DOHH2 (cell line): Measurements from ENCODE around the gene WDR70.

Source experiments
- H3F3A ChIP-seq: fragments of 200-600 bp; sonication (generic), shearing (Covaris generic); 2 replicates; pipeline ENCODE4 v1.6.0; 2016; ENCODE audit warnings: antibody characterized with exemption, mild to moderate bottlenecking; ENCODE audit not compliant: control insufficient read depth, insufficient read depth
- H3K27ac ChIP-seq: fragments of 200-600 bp; sonication (generic); 2 replicates; pipeline ENCODE4 v1.5.1; 2014; ENCODE audit warnings: low read depth, mild to moderate bottlenecking, low read length, moderate library complexity
- H3K27me3 ChIP-seq: fragments of 200-600 bp; sonication (generic); 2 replicates; pipeline ENCODE4 v1.6.1; 2014; ENCODE audit warnings: mild to moderate bottlenecking, low read length, mixed read lengths; ENCODE audit not compliant: control insufficient read depth
- H3K36me3 ChIP-seq: fragments of 200-600 bp; sonication (generic); 2 replicates; pipeline ENCODE4 v1.6.1; 2014; ENCODE audit warnings: mild to moderate bottlenecking, low read length, moderate library complexity, mixed read lengths; ENCODE audit not compliant: control insufficient read depth
- H3K4me1 ChIP-seq: fragments of 200-600 bp; sonication (generic); 2 replicates; pipeline ENCODE4 v1.6.1; 2014; ENCODE audit warnings: mild to moderate bottlenecking, low read length, mixed read lengths; ENCODE audit not compliant: control insufficient read depth
- H3K4me2 ChIP-seq: fragments of 200-600 bp; sonication (generic); 2 replicates; pipeline ENCODE4 v1.6.0; 2014; ENCODE audit warnings: mild to moderate bottlenecking, low read length, moderate library complexity
- H3K4me3 ChIP-seq: fragments of 200-600 bp; sonication (generic); 2 replicates; pipeline ENCODE4 v1.5.1; 2014; ENCODE audit warnings: mild to moderate bottlenecking, low read length, mixed read lengths
- H3K79me2 ChIP-seq: fragments of 200-600 bp; sonication (generic); 2 replicates; pipeline ENCODE4 v1.6.1; 2014; ENCODE audit warnings: mild to moderate bottlenecking, low read length, mixed read lengths; ENCODE audit not compliant: control insufficient read depth
- H3K9me2 ChIP-seq: fragments of 200-600 bp; sonication (generic); replicated peaks from 2 replicates; pipeline ENCODE4 v1.6.1; 2014; ENCODE audit warnings: mild to moderate bottlenecking, low read length, mixed read lengths; ENCODE audit not compliant: control insufficient read depth
- H3K9me3 ChIP-seq: fragments of 200-600 bp; sonication (generic); 2 replicates; pipeline ENCODE4 v1.6.1; 2014; ENCODE audit warnings: antibody characterized with exemption, low read length, mixed read lengths; ENCODE audit not compliant: control insufficient read depth, insufficient read depth
- H4K20me1 ChIP-seq: fragments of 200-600 bp; sonication (generic); 2 replicates; pipeline ENCODE4 v1.6.0; 2014; ENCODE audit warnings: low read depth, mild to moderate bottlenecking, antibody characterized with exemption, low read length, moderate library complexity; ENCODE audit not compliant: control insufficient read depth, insufficient read depth
- EZH2phosphoT487 ChIP-seq: fragments of 200-600 bp; sonication (generic); IDR thresholded peaks from 2 replicates; pipeline ENCODE4 v1.6.1; 2017; ENCODE audit warnings: borderline replicate concordance, mild to moderate bottlenecking, antibody characterized with exemption, low read length, moderate library complexity, mixed read lengths
- TF ChIP-seq, protein P1 (sequence below): fragments of 200-600 bp; sonication (generic); IDR thresholded peaks from one replicate; pipeline ENCODE4 v1.5.1; 2014; ENCODE audit warnings: antibody characterized with exemption, mild to moderate bottlenecking, low read depth, low read length; ENCODE audit not compliant: poor library complexity, severe bottlenecking

The WDR70 gene

DNA sequence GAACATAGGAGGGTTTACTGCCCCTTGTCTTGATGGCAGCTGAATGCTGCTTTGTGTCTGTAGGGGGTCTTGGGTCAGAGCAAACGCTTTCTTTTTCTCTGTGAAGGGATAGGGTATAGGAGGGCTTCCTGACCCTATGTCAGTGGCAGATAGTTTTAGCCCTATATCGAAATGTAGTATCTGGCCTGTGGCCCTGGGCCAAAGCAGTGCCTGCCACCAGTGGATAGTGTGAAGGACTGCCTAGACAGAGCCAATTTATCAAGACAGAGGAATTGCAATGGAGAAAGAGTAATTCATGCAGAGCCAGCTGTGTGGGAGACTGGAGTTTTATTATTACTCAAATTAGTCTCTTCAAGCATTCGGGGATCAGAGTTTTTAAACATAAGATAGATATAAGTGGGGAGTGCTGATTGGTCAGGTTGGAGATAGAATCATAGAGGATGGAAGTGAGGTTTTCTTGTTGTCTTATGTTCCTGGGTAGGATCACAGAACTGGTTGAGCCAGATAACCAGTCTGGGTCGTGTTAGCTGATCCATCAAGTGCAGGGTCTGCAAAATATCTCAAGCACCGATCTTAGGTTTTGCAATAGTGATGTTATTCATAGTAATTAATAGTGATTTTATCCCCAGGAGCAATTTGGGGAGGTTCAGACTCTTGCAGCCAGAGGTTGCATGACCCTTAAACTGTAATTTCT, 282.3 kb downstream of the WDR70 start:
- Histone ChIP-seq H4K20me1 (no peaks in the 10 kb centered on the region), H3F3A (no peaks in the 10 kb centered on the region), H3K27ac (no peak overlapping the region), H3K36me3 (no peaks in the 10 kb centered on the region), H3K9me3 (no peaks in the 10 kb centered on the region), H3K79me2 (no peaks in the 10 kb centered on the region), H3K4me3 (no peak overlapping the region), H3K4me2 (no peak overlapping the region), H3K4me1 (no peaks in the 10 kb centered on the region), H3K9me2 (no peaks in the 10 kb centered on the region), H3K27me3 (no peaks in the 10 kb centered on the region)
- TF ChIP-seq EZH2phosphoT487, result no peak
- TF ChIP-seq, protein P1, sequence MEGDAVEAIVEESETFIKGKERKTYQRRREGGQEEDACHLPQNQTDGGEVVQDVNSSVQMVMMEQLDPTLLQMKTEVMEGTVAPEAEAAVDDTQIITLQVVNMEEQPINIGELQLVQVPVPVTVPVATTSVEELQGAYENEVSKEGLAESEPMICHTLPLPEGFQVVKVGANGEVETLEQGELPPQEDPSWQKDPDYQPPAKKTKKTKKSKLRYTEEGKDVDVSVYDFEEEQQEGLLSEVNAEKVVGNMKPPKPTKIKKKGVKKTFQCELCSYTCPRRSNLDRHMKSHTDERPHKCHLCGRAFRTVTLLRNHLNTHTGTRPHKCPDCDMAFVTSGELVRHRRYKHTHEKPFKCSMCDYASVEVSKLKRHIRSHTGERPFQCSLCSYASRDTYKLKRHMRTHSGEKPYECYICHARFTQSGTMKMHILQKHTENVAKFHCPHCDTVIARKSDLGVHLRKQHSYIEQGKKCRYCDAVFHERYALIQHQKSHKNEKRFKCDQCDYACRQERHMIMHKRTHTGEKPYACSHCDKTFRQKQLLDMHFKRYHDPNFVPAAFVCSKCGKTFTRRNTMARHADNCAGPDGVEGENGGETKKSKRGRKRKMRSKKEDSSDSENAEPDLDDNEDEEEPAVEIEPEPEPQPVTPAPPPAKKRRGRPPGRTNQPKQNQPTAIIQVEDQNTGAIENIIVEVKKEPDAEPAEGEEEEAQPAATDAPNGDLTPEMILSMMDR, result no peak

DNA sequence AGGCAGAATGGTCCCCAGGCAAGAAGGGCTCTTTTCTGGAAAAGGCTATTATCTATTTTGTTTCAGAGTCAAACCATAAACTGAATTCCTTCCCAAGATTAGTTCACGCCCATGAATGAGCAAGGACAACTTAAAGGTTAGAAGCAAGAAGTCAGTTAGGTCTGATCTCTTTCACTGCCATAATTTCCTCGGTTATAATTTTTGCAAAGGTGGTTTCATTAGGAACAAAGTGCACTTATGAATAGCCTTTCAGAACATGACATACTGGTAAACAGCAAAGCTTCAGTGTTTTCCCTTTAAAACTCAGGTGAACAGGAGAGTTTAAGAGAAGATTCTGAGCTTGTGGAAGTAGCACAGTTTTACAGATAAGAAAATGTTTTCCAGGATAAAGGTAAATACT, 282.8 kb downstream of the WDR70 start:
- Histone ChIP-seq H3K27ac (no peak overlapping the region), H3F3A (no peaks in the 10 kb centered on the region), H4K20me1 (no peaks in the 10 kb centered on the region), H3K4me1 (no peaks in the 10 kb centered on the region), H3K9me2 (no peaks in the 10 kb centered on the region), H3K79me2 (no peaks in the 10 kb centered on the region), H3K27me3 (no peaks in the 10 kb centered on the region), H3K4me3 (no peak overlapping the region), H3K36me3 (no peaks in the 10 kb centered on the region), H3K4me2 (no peak overlapping the region), H3K9me3 (no peaks in the 10 kb centered on the region)
- TF ChIP-seq, protein P1, result no peak
- no peak for TF ChIP-seq EZH2phosphoT487

DNA sequence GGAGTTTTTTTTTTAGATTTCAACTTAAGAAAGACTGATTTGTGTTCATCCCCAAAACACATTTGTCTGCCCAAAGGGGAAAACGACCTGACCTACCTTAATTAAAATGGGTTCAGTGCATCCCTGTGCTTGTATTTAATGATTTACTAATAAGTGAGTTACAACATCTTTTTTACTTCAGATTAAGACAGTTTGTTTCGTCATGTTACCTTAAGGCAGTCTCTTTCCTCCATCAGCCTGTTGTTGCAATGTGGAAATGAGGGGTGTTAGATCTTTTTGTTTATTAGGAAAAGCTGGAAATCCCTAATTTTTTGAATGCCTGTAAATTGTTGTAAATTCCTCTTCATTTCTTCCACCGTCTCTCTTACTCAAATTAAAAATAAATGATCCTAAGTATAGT, 283.2 kb downstream of the WDR70 start:
- H3K36me3 ChIP-seq, result no peaks in the 10 kb centered on the region
- no peaks in the 10 kb centered on the region for H3K9me2 ChIP-seq
- no peaks in the 10 kb centered on the region for H3K27me3 ChIP-seq
- no peak overlapping the region for H3K27ac ChIP-seq
- no peaks in the 10 kb centered on the region for H4K20me1 ChIP-seq
- H3K4me3 ChIP-seq, result no peak overlapping the region
- TF ChIP-seq, protein P1, result no peak
- TF ChIP-seq EZH2phosphoT487, result no peak
- H3K4me1 ChIP-seq, result no peaks in the 10 kb centered on the region
- H3K9me3 ChIP-seq, result no peaks in the 10 kb centered on the region
- H3F3A ChIP-seq, result no peaks in the 10 kb centered on the region
- no peak overlapping the region for H3K4me2 ChIP-seq
- no peaks in the 10 kb centered on the region for H3K79me2 ChIP-seq
